GM20000 (cell line): Measurements from ENCODE around the gene LCE3E.
"Not testable (repeated sequence)": the region's sequence is repeated elsewhere in the genome, so short reads cannot be mapped to it uniquely, and the experiment has no call there.

ENCODE experiments used
- DNase-seq: peaks from one replicate; pipeline ENCODE4 v3.0.0; 2012; ENCODE audit warnings: low spot score
- TF ChIP-seq, protein P1 (sequence below): IDR thresholded peaks from 2 replicates; pipeline ENCODE4 v1.5.1; 2012; ENCODE audit warnings: mild to moderate bottlenecking, control low read depth; ENCODE audit errors: extremely low read depth, missing control alignments

LCE3E gene, protein sequence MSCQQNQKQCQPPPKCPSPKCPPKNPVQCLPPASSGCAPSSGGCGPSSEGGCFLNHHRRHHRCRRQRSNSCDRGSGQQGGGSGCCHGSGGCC

DNA sequence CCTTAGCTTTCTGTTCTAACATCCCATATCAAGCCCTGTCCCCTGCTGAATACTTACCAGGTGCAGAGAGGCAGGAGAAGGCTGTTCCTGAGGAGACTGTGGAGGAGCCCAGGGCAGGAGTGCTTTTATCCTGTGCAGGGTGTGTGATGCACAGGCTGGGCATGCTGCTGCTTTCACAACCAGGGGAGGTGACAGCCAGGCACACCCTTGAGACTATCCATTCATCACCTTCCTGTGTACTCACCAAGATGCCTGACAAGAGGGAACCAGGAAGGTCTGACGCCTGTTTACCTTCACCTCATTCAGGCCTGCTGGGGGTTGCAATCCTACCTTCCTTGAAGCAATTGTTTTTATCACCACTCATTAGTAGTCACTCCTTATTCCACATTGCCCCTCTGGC is at the start of gene LCE3E:
Gene LCE3E (minus strand): TSS at position 100 of the 400 bp plus-strand sequence. CDS start 572 bp downstream, outside the sequence.
- TF ChIP-seq, protein P1, sequence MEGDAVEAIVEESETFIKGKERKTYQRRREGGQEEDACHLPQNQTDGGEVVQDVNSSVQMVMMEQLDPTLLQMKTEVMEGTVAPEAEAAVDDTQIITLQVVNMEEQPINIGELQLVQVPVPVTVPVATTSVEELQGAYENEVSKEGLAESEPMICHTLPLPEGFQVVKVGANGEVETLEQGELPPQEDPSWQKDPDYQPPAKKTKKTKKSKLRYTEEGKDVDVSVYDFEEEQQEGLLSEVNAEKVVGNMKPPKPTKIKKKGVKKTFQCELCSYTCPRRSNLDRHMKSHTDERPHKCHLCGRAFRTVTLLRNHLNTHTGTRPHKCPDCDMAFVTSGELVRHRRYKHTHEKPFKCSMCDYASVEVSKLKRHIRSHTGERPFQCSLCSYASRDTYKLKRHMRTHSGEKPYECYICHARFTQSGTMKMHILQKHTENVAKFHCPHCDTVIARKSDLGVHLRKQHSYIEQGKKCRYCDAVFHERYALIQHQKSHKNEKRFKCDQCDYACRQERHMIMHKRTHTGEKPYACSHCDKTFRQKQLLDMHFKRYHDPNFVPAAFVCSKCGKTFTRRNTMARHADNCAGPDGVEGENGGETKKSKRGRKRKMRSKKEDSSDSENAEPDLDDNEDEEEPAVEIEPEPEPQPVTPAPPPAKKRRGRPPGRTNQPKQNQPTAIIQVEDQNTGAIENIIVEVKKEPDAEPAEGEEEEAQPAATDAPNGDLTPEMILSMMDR: no peak
- DNase-seq: no peak

DNA sequence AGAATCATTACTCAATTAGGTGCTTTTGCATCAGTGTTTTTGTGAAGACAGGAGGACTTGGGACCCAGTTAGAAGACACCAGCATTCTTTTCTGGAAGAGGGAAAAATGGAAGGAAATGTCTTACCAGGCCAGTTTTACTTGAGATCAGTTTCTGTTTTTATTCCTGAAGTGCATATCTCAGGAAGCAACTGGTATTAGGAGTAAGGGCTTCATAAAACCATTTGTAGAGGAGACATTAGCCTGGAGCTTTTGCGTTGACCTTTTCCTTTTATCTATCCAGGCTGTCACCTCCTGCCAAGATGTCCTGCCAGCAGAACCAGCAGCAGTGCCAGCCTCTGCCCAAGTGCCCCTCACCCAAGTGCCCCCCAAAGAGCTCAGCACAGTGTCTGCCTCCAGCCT is 46.9 kb upstream of the LCE3E start, which contains the start of gene LCE3B:
Gene LCE3B (plus strand): TSS at position 301 of the 400 bp plus-strand sequence. CDS start 0 bp downstream, at position 301.
- DNase-seq: no peak
- TF ChIP-seq, protein P1: no peak

DNA sequence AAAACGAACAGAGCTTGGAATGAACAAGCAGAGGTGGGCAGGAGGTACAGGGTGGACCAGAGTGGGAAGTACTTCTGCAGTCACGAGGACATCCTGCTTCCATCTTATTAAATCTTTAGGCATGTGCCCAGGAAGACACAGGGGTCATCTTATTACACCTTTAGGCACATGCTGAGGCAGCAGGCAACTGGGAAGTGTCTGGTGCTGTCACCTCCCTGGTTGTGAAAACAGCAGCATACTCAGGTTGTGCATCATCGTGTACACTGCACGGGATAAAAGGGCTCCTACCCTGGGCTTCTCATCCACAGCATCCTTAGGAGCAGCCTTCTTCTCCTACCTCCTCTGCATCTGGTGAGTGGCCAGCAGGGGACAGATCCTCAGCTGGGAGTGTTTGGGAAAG is 33.4 kb upstream of the LCE3E start, which contains the start of gene LCE3C:
Gene LCE3C (plus strand): TSS at position 301 of the 400 bp plus-strand sequence. CDS start 498 bp downstream, outside the sequence.
- TF ChIP-seq, protein P1: no peak
- DNase-seq: no peak

DNA sequence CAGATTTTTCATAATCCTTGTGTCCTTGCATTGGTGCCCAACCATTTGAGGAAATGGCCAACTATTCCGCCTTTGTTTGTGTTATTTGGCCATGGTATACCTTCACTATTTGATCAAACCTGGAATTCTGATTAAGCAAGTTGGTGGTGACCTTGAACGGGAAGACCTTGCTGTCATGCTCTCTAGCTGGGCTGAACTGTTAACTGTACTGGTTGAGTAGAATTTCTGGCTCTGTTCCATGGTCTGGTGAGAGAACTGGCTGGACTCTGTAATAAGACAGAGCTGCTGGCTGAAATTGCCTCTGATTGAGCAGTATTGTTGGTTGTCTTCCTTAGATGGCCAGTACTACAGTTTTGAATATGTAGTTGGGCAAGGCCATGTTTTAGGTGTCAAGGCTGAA is 30.4 kb upstream of the LCE3E start:
- TF ChIP-seq, protein P1: no peak
- no peak for DNase-seq

DNA sequence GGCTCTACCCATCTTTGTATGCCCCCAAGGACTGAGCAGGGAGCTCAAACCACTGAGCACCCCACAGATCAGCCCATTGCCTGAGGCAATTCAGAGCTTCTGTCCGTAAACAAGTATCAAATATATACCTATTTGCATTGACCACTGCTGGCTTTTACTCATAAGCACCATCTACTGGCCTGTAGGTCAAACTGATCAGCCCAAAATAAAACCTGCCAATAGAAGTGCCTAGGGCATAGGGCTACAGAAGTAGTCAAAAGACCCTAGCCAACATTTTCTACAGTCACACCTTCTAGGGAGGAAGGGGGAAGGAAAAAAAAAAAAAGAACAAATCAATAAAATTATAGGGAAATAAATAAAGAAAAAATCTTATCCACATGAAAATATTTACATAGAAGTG is 19.0 kb upstream of the LCE3E start:
- DNase-seq: no peak
- TF ChIP-seq, protein P1: peak; percentile 6

DNA sequence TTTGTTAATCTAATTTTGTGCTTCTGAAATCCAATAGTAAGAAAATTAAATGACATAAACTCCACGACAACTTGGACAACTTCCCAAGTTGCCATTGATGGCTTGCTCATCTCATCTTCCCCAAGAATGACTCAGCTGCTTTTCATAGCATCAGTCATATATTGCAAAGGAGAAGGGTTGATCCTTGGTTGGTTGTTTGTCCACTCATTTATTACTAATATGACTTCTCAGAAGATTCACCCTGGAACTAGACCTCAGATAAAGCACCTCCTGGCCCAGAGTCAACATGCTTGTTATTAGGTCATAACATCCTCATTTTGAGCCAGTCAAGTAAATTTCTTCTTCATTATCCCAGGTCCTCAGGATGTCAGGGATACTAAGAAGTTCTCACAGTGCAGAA is 16.1 kb upstream of the LCE3E start:
- no peak for DNase-seq
- TF ChIP-seq, protein P1: no peak

DNA sequence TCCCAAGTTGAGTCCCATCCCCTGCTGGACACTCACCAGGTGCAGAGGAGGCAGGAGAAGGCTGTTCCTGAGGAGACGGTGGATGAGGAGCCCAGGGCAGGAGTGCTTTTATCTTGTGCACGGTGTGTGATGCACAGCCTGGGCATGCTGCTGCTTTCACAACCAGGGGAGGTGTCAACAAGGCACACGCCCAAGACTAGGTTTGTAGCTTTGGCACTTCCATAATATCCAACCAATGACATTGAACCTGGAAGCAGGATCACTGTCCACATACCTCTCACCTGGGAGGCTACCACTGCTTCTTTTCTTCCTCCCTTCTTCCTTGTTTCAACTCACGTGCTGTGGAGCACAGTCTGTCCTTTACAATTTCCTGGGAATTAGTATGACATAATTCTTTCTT is 13.9 kb upstream of the LCE3E start, which contains the start of gene LCE3D:
Gene LCE3D (minus strand): TSS at position 84 of the 400 bp plus-strand sequence. CDS start 580 bp downstream, outside the sequence.
- no peak for DNase-seq
- TF ChIP-seq, protein P1: no peak

DNA sequence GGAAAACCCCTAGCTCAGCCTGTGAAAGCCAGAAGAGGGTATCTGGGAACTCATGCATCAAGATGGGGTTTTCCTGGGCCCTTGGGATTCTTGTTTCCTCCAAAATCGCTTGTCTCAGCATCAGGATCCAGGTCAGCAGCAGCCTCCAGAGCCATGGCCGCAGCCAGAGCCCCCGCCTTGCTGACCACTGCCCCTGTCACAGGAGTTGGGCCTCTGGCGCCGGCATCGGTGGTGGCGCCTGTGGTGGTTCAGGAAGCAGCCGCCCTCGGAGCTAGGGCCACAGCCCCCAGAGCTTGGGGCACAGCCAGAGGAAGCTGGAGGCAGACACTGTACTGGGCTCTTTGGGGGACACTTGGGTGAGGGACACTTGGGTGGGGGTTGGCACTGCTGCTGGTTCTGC is 12.9 kb upstream of the LCE3E start:
- DNase-seq: not testable (repeated sequence)
